ENCODE measurements around the gene SMDT1. TPM values are rescaled to one million over a fixed set of nuclear protein-coding genes. Genes with fewer than 3 reads are reported as not detected.
A peak's percentile ranks its signal among the peaks of the same experiment; 100 is the strongest.
"Not testable (repeated sequence)": the region's sequence is repeated elsewhere in the genome, so short reads cannot be mapped to it uniquely, and the experiment has no call there.

SMDT1 gene
- total RNA-seq, 1 experiment from 2014 or later = 31.8 TPM

- DNase-seq = no peak
- Histone ChIP-seq H3K27me3 (no peaks in the 10 kb centered on the region), H3K4me3 (no peak overlapping the region), H3K9me3 (no peaks in the 10 kb centered on the region), H3K36me3 (no peaks in the 10 kb centered on the region; the same call in 1 of the 2 replicates)
Measured at GRCh38 chr22:42066937-42067336, 12.6 kb upstream of the SMDT1 start.

DNA sequence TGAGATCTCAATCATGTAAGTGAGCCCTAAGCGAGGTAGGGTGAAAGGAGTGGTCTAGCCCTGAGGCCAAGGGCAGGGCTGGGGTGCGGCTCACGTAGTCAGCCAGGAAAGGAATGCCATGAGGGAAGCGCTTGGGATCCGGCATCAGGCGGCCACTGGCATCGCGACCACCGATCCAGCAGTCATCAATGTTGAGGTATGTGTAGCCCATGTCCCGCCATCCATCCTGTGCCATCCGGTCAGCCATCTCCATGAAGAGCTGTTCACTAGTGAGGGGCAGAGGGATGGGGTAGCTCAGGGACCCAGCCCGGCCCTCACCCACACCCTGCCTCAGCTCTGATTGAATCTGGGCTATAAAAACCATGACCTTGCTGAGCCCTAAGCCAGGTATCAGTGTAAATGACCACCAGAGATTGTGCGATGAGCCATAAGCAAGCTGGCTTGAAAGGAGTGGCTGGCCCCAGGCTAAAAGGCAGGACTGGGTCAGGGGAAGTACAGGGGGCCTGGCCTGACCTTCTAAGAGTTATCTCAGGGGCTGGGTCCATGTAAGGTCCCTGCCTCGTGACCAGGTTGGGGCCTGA is 11.7 kb upstream of the SMDT1 start:
- Histone ChIP-seq H3K27me3 (no peaks in the 10 kb centered on the region), H3K9me3 (no peaks in the 10 kb centered on the region), H3K36me3 (no peaks in the 10 kb centered on the region; the same call in 1 of the 2 replicates), H3K4me3 (no peak overlapping the region)
- no peak for DNase-seq

- Histone ChIP-seq H3K4me3 (no peak overlapping the region), H3K9me3 (no peaks in the 10 kb centered on the region), H3K36me3 (no peaks in the 10 kb centered on the region), H3K27me3 (no peaks in the 10 kb centered on the region)
- DNase-seq = no peak
Measured at GRCh38 chr22:42068291-42068690, 11.2 kb upstream of the SMDT1 start.

- no peak for DNase-seq
- no peaks in the 10 kb centered on the region for H3K9me3 ChIP-seq
Measured at GRCh38 chr22:42069801-42070516, 9.5 kb upstream of the SMDT1 start.

GRCh38 chr22:42070517-42071422 is 8.7 kb upstream of the SMDT1 start, which contains the start of gene NAGA:
Gene NAGA, minus strand, starts transcription at chr22:42070812. Its CDS starts 515 bp downstream, at chr22:42070297.
- Histone ChIP-seq H3K36me3 (no peaks in the 10 kb centered on the region), H3K9me3 (no peaks in the 10 kb centered on the region), H3K27me3 (no peaks in the 10 kb centered on the region), H3K4me3 (peak within 1 kb of the TSS; percentile 63)
- DNase-seq = peak; percentile 97

More at GRCh38 chr22:42069801-42070516, 9.5 kb upstream of the SMDT1 start:
- H3K27me3 ChIP-seq = no peaks in the 10 kb centered on the region
- peak overlapping the region; percentile 63 for H3K4me3 ChIP-seq
- H3K36me3 ChIP-seq = no peaks in the 10 kb centered on the region

DNA sequence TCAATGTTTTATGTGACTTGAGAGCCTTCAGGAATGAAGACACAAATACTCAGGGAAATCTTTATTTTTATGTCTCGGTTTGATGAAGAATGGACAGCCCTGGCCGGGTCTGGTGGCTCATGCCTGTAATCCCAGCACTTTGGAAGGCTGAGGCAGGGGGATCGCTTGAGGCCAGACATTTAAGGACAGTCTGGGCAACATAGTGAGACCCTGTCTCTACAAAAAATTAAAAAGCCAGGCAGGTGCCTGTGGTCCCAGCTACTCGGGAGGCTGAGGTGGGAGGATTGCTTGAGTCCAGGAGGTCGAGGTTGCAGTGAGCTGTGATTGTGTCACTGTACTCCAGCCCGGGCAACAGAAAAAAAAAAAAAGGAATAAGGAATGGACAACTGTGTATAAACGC is 8.0 kb upstream of the SMDT1 start:
- not testable (repeated sequence) for H3K36me3 ChIP-seq, H3K27me3 ChIP-seq, DNase-seq, H3K9me3 ChIP-seq
- H3K4me3 ChIP-seq = peak overlapping the region; percentile 63

GRCh38 chr22:42072606-42073330 is 6.7 kb upstream of the SMDT1 start:
- no peak for DNase-seq
- H3K4me3 ChIP-seq = no peak overlapping the region
- no peaks in the 10 kb centered on the region for H3K27me3 ChIP-seq
- H3K36me3 ChIP-seq = no peaks in the 10 kb centered on the region
- no peaks in the 10 kb centered on the region for H3K9me3 ChIP-seq

DNA sequence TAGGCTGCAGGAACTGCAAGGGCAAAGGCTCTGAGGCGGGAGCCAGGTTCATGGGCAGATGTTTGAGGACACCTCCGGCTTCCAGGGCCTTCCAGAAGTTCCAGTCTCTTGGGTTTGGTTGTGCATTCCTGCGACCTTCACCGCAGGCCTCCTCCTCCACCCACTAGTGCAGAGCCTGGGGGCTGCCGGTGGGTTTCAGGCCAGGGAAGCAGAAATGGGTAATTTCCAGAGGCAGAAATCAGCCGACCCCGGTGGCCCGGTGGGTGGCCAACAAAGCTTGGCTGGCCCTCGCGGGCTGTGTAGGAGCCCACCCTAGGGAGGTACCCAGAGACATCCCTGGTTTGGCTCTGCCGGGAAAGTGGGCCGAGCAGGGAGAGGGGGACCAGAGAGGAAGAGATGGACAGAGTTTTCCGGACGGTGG is 5.9 kb upstream of the SMDT1 start:
- no peaks in the 10 kb centered on the region for H3K9me3 ChIP-seq
- no peak for DNase-seq
- H3K36me3 ChIP-seq = no peaks in the 10 kb centered on the region
- H3K27me3 ChIP-seq = no peaks in the 10 kb centered on the region
- H3K4me3 ChIP-seq = no peak overlapping the region

DNA sequence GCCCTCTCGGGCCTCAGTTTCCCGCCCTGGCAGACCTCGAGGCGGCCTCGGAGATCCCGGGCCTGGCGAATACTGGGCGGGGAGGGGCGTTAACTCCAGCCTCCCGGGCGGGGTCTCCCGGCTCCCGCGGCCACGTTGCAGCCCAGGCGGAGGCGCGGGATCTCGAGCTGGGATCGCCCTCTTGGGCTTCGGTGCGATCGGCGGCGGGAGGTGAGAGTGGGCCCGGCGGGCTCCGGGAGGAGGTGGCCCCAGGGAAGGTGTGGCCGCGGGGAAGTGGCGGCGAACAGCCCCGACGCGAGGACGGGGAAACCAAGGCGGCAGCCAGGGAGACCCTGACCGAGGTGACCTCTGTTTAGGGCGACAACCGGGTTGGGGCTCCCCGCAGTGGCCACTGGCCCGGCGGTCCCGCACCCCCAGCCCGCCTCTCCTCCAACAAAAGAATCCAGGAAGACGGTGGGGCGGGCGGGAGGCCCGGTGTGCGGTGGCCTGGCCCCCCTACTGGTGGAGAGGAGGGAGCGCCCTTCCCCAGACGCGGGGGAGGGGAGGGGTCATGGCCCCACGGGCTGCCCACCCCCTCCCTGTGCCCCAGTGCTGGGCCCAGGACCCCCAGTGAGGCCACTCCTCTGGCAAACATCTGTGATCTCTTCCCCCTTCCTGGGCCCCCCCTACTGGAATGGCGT is 5.2 kb upstream of the SMDT1 start, which contains the start of gene PHETA2:
Gene PHETA2 (plus strand): TSS at position 117 of the 680 bp plus-strand sequence. CDS start 3,046 bp downstream, outside the sequence.
- H3K9me3 ChIP-seq = no peaks in the 10 kb centered on the region
- DNase-seq = no peak

DNA sequence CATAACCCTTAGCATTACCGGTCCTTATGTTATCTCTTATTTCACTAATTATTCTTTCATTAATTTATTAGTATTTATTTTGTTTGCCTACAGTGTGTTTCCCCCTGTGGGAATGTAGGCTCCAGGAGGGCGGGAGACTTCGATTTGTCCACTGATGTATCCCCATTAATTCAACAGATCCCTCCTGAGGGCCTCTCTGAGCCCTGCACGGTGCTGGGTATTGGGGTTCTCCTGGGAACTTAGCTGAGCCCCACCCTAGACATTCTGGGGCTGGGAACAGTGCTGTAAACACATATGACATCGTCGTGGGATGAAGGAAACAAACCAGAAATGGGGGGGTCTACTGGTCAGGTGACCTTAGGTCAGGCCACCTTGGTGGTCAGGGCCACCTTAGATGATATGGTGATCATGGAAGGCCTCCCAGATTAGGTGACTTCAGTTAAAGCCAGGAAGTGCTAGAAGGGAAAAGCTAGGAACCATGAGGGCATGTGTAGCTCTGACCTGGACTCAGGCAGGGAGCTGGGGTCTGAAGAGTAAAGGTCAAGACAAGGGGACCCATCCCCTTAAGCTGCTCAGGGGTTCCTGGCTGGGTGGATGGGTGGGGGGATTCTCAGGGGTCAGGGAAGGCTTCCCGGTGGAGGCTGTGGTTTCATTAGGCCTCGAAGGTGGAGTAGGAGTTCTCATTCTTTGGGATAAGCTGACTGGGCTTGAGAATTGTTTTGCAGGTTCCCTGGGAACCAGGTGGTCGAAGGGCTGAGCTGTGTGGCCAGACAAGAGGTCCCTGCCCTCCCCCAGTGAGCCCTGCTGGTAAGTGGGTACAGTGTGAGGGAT is 4.4 kb upstream of the SMDT1 start:
- DNase-seq = no peak
- no peaks in the 10 kb centered on the region for H3K36me3 ChIP-seq
- H3K4me3 ChIP-seq = no peak overlapping the region
- H3K9me3 ChIP-seq = no peaks in the 10 kb centered on the region
- H3K27me3 ChIP-seq = no peaks in the 10 kb centered on the region

More for the DNA sequence above, 5.2 kb upstream of the SMDT1 start, which contains the start of gene PHETA2:
- H3K4me3 ChIP-seq = no peak within 1 kb of the TSS
- no peaks in the 10 kb centered on the region for H3K36me3 ChIP-seq
- H3K27me3 ChIP-seq = no peaks in the 10 kb centered on the region

- Histone ChIP-seq H3K27me3 (no peaks in the 10 kb centered on the region), H3K9me3 (no peaks in the 10 kb centered on the region), H3K4me3 (no peak overlapping the region), H3K36me3 (peaks cover 7% of the 10 kb centered on the region)
- DNase-seq = no peak
Measured at GRCh38 chr22:42076764-42077485, 2.6 kb upstream of the SMDT1 start.

DNA sequence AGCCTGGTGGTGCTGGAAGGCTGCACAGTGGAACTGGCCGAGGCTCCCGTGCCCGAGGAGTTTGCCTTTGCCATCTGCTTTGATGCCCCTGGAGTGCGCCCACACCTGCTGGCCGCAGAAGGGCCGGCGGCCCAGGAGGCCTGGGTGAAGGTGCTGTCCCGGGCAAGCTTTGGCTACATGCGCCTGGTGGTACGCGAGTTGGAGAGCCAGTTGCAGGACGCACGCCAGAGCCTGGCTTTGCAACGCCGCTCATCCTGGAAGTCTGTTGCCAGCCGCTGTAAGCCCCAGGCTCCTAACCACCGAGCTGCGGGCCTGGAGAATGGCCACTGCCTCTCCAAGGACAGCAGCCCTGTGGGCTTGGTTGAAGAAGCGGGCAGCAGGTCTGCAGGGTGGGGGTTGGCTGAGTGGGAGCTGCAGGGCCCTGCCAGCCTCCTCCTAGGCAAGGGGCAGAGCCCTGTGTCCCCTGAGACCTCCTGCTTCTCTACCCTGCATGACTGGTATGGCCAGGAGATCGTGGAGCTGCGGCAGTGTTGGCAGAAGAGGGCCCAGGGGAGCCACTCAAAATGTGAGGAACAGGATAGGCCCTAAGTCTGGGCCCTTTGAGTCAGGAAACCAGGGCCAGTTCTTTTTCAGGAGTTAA is 1.9 kb upstream of the SMDT1 start:
- Histone ChIP-seq H3K4me3 (no peak overlapping the region), H3K36me3 (peaks cover 11% of the 10 kb centered on the region), H3K9me3 (no peaks in the 10 kb centered on the region), H3K27me3 (no peaks in the 10 kb centered on the region)
- DNase-seq = no peak

- Histone ChIP-seq H3K9me3 (no peaks in the 10 kb centered on the region), H3K36me3 (peaks cover 18% of the 10 kb centered on the region), H3K4me3 (peak overlapping the region; percentile 74), H3K27me3 (no peaks in the 10 kb centered on the region)
- no peak for DNase-seq
Measured at GRCh38 chr22:42078469-42079318, 806 bp upstream of the SMDT1 start.

Data from MG63 (cell line).